Hepatic stellate cell (primary cell): ENCODE measurements around the gene EGFR.
"Not testable (repeated sequence)": the region's sequence is repeated elsewhere in the genome, so short reads cannot be mapped to it uniquely, and the experiment has no call there.

Experiments used
- DNase-seq: peaks from one replicate; pipeline ENCODE4 v3.0.0; 2011; ENCODE audit warnings: low spot score

The EGFR gene

DNA sequence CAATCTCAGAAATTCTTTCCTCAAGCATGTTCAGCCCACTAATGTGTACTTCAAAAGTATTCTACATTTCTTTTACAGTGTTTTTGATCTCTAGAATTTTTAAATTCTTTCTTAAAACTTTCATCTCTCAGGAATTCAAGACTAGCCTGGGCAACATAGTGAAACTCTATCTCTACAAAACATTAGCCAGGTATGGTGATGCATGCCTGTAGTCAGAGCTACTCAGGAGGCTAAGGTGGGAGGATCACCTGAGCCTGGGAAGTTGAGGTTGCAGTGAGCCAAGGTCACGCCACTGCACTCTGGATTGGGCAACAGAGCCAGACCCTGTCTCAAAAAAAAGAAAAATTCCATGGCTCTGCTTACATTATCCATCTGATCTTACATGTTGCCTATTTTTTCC, 5.0 kb upstream of the EGFR start:
- no peak for DNase-seq

DNA sequence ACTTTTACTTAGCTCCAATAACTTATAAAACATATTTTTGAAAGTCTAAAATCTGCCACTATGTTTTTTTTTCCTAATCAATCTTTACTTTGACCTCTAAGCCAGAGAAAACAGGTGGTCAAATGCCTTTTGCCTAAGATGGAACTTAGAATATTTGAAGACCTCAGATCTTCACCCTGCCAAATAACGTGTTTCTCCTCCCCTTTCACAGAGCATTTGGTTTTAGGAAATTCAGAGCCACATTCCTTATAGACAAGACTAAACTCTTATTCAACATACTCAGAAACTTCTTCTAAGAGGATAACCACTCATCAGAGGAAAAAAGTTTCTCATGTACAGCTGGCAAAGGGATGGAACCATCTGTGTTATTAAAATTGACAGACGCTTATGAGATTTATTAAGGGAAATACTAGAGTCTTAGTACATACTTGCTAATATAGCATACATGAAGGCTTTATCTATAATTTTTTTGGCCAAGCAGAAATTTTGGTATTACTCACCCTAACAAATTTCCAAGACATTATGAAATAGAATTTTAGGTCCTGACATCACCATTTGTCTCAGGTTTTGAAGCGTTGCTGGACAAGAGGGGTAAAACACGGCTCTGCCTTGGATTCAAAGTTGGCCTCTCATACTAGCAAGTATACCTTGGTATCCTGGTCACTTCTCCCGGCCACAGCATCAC, 2.6 kb upstream of the EGFR start:
- DNase-seq: no peak

DNA sequence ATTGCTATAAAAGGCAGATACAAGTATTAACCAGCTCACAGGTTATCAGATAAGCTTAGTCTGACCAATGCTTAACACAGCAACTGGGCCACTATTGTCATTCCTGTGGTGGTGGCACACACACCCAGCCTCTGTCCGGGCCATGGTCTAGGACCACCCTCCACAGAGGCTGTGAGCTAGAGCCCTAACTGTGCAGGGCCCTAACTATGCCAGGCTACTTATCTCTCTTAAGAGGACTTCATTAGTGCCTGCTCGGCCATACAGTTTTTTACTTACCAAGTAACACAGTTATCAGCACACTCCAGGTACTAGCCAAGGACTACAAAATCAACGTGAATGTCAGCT, 2.1 kb upstream of the EGFR start:
- DNase-seq: no peak

DNA sequence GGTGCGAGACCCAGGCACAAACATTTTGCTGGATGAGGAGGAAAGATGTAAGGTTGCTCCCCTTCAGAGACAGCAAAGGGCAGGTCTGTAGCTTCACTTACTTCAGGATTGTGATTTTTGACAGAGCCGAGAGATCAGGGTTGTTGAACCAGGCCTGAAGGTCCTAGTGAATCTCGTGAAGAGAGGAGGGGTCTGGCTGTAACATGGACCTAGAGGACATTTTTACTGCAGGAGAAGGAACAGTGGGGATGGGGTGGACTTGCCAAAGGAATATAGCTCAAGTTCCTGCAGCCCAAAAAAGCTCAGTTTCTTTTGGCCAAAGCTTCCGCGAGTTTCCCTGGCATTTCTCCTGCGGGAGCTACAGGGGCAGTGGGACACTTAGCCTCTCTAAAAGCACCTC, 976 bp upstream of the EGFR start:
- no peak for DNase-seq

DNA sequence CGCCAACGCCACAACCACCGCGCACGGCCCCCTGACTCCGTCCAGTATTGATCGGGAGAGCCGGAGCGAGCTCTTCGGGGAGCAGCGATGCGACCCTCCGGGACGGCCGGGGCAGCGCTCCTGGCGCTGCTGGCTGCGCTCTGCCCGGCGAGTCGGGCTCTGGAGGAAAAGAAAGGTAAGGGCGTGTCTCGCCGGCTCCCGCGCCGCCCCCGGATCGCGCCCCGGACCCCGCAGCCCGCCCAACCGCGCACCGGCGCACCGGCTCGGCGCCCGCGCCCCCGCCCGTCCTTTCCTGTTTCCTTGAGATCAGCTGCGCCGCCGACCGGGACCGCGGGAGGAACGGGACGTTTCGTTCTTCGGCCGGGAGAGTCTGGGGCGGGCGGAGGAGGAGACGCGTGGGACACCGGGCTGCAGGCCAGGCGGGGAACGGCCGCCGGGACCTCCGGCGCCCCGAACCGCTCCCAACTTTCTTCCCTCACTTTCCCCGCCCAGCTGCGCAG, 424 bp downstream of the EGFR start:
- peak; percentile 70 for DNase-seq

DNA sequence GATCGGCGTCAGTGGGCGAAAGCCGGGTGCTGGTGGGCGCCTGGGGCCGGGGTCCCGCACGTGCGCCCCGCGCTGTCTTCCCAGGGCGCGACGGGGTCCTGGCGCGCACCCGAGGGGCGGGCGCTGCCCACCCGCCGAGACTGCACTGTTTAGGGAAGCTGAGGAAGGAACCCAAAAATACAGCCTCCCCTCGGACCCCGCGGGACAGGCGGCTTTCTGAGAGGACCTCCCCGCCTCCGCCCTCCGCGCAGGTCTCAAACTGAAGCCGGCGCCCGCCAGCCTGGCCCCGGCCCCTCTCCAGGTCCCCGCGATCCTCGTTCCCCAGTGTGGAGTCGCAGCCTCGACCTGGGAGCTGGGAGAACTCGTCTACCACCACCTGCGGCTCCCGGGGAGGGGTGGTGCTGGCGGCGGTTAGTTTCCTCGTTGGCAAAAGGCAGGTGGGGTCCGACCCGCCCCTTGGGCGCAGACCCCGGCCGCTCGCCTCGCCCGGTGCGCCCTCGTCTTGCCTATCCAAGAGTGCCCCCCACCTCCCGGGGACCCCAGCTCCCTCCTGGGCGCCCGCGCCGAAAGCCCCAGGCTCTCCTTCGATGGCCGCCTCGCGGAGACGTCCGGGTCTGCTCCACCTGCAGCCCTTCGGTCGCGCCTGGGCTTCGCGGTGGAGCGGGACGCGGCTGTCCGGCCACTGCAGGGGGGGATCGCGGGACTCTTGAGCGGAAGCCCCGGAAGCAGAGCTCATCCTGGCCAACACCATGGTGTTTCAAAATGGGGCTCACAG, 1.1 kb downstream of the EGFR start:
- DNase-seq: peak; percentile 43

DNA sequence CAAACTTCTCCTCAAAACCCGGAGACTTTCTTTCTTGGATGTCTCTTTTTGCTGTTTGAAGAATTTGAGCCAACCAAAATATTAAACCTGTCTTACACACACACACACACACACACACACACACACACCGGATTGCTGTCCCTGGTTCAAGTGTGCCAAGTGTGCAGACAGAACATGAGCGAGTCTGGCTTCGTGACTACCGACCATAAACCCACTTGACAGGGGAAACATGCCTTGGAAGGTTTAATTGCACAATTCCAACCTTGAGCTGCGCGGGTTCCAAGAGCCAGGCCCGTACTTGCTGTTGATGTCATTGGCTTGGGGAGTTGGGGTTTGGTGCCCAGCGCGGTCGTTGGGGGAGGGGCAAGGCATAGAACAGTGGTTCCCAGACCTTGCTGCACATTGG, 1.7 kb downstream of the EGFR start:
- DNase-seq: no peak

DNA sequence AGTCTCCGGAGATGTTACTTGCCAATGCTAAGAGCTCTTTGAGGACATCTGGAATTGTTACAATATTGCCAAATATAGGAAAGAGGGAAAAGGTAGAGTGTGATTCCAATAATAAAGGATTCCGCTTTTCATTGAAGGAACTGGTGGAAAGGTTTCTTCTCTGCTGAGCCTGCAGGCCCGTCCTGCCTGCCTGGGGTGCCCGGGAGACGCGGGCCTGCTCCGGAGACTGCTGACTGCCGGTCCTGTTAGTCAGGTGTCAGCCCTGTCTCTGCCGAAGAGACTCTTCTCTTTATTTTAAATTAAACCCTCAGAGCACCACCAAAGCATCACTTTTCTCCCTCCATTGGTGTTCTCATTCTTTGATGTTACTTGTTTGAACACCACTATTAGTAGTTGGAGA, 2.2 kb downstream of the EGFR start:
- DNase-seq: no peak

DNA sequence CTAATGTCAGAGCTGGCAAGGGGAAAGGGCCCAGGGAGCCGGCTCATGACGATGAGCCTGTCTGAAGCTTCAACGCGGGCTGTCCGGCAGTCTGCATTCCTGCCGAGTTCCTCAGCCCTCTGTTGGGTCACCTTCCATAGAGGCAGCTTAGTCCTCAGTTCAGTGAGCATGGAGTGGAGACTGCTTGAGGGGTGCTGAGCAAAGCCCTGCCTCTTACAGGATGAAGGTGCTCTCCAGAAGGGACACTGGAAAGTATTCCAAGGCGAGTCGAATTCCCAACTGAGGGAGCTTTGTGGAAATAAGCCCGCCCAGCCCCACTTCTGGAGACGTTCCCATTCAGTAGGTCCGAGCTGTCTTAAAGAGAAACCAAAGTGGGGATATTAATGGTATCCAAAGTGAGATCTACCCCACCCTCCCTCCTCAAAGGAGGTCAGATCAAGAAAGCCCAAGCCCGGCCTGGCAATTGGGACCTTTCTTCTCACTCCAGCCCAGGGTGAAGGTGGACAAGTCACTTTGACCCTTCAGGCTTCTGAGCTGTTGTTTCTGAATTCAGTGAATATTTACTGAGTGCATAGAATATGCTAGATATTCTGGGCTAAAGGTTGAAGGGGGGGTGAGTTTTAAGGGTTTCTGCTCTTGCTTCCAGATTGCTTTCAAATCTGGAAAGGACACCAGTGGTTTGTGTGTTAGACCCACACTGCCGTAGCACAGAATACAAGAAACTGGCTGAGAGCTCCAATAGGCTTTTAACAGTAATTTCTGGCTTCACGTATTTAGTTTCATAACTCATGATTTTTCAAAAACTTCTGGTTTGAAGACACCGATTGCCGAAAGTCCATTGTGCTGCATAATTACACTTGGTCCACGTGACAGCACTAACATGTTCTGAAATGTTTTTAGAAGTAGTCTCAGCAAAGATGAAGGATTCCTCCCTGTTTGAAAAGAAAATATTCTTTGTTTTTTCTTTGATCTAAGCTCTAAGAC, 3.5 kb downstream of the EGFR start:
- no peak for DNase-seq

DNA sequence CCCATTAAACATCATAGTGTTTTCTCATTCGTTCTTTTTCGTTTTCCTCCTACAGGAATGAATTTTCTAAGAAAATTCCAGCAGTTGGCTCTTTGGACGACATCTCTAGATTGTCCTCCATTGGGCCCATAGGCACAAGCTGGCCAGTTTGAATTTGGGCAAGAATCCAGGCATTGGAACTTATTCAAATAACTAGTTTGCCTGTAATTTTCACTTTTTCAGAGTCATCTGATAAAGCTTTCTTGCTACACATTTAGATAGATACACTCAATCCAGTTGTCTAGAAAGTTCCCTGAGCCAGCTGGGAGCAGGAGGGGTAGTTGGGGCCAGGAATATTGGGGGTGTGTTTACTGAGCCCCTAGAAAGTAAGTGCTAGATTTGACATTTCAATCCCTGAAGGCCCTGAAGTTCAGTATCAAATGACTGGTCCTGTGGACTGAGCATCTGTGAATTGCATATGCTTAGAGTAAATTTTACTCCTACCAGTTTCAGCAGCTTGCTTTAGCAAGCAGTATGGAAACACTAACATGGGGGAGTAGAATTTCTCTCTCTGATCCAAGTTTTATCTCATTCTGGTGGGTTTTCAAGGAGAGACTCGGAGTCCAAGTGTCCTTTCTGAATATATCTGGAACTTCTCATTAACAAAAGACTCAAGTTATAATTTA, 5.2 kb downstream of the EGFR start:
- no peak for DNase-seq

DNA sequence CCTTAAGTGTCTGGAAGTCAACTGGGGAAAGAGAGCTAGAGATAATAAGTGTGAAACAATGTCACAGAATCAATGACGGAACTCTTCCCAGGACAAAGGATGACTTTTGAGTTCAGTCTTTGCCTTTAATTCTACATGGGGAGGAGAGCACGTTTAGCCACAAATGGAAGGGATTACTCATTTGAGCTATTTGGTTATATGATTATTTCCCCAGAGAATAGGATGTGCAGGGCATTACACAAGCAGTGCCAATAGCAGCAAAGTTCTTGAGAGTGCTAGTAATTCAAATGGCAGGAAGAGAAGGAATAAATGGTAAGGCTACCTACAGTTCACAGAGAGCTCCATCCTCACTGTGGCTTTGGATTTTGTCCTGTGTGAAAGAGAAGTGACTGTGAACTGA, 6.0 kb downstream of the EGFR start:
- DNase-seq: peak; percentile 61

DNA sequence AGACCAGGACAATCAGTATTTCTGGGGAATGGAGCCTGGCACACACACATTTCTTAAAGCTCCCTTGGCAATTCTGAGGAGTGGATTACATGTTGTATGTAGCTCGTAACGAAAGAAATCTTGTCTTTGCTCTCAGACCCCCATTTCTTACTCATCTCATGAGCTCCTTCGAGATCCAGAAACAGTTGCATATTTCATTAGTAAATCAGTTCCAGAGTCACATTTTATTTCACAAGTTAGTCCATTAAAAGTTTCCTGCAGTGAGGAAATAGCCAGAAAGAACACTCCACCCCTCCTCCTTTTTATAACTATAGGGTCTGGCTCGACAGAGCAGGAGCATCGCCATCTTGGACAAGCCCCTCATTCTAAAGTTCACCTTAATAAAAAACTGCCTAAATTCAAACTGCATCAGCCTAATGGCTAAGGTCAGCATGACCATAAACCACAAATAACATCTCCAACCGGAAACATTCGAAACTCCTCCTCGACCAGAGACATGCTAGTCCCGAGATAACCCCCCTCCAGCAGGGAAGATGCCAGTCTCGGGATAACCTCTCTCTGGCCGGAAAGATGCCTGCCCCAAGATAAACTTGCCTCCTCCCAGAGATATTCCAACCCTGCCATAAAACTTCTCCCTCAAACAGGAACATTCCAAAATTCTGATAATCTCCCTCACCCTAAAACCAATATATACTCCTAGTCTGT, 7.4 kb downstream of the EGFR start:
- DNase-seq: no peak

DNA sequence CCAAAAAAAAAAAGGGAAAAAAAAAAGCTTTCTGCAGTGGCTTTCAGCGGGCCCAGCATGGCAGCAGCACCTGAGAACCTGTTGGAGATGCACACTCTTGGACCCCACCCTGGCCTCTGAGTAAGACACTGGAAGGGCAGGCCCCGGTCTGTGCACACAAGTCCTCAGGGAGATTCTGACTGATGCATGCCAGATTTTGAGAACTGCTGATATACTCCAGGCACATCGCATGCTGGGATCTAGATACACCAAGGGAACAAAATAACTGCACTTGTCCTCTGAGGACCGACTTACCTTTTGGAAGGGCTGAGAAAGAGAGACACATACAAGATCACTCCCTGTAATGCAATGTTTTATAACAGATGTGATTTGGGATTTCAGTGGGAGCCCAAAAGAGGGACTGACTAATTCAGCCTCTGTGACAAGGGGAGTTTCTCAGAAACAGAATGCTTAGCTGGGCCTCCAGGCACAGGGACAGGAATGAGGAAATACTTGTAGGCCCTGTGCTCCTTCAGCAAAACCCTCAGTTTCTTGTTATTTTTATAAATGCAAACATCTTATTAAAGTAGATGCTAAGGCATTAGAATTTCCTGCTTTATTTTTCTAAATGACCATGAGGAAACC, 8.2 kb downstream of the EGFR start:
- peak; percentile 73 for DNase-seq

DNA sequence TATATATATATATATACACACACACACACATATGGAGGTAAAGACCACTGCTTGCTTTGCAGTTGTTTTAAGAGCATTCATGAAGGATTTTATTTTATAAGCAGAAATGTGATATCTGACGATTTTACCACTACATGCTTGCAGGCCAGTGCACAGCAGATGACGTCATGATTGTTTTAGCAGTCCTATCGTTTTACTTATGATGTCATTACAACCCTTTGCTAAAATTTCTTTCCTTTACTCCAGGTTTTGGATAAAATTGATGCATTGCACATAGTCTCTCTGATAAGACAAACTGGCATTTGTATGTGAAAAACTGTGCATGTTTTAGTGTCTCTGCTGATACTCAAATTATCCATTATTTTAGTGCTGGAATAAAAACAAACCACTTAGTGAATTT, 9.2 kb downstream of the EGFR start:
- DNase-seq: no peak

DNA sequence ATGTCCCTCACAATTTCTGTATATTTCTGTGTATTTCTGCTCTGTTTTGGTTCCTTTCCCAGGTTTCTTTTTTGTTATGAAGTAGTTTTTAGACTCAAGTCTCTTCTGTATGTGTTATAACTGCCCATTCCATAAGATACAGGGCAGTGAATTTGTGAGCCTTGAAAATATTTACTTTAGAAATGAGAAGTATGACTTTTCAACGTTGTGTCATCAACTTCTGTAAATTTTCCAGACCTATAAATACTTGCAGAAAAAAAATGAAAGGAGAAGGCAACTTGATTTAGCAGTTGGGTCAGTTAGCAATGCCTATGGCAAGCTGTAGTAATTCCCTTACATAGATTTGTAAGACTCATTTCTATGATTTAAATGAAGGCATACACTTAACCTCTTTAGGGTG, 11.5 kb downstream of the EGFR start:
- no peak for DNase-seq

DNA sequence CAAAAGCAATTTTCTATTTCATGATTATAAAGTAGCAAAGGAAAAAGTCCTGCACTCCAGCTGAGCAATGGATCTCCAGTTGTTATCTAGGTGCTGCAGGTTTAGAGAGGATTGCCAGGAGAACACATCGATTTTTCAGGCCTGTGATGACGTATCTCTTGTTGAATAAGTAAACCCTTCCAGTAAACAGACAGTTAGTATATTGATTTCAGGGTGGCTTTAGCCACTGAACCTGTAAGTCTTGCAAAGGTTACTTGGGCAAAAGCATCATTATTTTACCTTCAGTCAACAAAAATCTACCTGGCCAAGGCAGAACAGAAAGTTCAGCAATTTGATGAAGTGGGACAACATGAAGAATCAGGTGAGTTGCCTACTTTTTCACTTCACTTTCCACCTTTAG, 12.3 kb downstream of the EGFR start:
- DNase-seq: no peak

DNA sequence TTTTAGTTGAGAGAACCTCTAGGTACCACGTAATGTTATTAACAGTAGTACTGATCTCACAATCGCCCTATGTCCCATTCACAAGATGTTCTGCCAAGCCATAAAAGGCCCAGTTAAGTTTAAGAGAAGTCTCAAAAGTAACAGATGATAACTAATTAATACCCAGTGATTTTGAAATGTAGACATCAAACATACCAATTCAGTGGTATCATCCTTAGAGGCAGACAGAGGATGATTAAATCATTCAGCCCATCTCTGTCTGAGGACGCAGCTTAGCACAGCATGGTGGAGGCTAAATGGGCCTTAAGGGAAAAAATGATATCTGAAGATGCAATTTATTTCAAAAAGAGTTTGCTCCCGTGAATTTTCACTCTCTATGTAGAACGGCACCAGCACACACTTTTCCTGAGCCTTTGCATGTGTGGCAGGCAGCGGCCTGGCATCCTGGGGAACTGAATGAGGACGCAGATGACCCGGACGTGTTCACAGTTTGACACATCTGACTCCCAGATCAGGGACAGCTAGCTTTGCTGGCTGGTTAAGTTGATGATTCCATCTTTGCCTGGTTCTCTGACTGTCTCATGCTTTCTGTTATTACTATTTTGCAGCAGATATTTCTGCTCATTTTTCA, 13.4 kb downstream of the EGFR start:
- DNase-seq: no peak

DNA sequence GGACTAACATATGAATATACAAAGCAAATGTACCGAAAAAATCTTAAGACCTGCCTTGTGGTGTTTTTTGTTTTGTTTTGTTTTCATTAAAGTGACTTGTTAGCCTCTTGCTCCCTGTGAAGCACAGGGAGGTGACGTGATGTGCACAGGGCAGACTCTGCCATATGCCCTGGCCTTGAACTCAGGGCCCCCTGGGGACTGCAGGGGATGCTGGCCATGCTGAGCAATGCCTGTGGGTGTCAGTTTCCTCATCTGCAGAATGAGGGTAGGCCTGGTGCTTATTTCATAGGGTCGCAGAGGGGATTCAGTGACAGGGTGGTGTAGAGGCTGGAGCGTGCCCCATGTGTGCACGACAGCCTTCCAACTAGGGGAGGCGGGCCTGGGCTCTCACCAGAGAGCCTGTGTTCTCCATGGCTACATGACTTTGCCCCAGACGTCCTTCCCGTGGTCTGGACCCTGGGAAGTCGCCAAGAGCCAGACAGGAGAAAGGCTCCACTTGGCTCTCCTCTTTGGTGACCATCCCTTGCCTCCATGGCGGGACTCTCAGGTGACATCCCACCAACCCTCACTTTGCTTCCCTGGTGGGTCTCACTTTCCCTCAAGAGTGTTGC, 14.5 kb downstream of the EGFR start:
- no peak for DNase-seq

DNA sequence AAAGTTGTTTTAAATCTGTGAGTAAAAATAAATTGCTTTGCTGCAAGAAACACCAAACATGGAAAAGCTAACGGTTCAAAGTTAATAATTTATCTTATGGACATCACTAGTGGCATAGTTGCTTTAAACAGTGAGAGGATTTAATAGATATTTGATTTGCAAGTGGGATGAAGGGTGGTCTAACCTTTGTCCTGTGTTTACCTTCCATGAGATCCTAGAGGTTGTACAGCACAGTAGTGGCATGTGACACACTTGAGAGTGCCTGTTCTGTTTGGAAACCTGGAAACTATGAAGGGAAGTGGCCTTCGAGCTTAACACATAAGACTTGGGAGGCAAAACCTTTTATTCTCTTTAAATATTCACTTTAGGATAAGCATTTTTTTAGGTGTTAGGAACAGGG, 16.0 kb downstream of the EGFR start:
- DNase-seq: no peak

DNA sequence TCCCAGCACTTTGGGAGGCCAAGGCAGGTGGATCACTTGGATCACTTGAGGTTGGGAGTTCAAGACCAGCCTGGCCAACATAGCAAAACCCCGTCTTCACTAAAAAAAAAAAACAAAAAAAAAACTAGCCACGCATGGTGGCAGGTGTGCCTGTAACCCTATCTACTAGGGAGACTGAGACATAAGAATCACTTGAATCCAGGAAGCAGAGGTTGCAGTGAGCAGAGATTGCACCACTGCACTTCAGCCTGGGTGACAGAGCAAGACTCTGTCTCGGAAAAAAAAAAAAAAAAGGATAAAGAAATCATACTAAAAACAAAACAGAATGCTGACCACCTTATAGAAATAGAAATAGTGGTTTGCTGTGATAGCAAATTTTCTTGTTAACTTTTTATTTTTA, 16.6 kb downstream of the EGFR start:
- not testable (repeated sequence) for DNase-seq
